Stimulated activated naive CD4-positive, alpha-beta T cell treated with Interleukin-2 at 50 U/mL for 16 hours (primary cell): Measurements from ENCODE around the gene ACKR4.
"Not testable (repeated sequence)": the region's sequence is repeated elsewhere in the genome, so short reads cannot be mapped to it uniquely, and the experiment has no call there.

ENCODE experiments used
- DNase-seq: peaks from one replicate; lab custom pipeline; 2025; lab: John Stamatoyannopoulos, UW

The ACKR4 gene

GRCh38 chr3:132596816-132597433, at the start of gene ACKR4:
ACKR4 (plus strand) TSS chr3:132597270; CDS start chr3:132600398, 3,128 bp downstream.
- DNase-seq = no peak

- DNase-seq = no peak
These were observed 47.9 kb upstream of the ACKR4 start for GRCh38 chr3:132549169-132549568.

DNA sequence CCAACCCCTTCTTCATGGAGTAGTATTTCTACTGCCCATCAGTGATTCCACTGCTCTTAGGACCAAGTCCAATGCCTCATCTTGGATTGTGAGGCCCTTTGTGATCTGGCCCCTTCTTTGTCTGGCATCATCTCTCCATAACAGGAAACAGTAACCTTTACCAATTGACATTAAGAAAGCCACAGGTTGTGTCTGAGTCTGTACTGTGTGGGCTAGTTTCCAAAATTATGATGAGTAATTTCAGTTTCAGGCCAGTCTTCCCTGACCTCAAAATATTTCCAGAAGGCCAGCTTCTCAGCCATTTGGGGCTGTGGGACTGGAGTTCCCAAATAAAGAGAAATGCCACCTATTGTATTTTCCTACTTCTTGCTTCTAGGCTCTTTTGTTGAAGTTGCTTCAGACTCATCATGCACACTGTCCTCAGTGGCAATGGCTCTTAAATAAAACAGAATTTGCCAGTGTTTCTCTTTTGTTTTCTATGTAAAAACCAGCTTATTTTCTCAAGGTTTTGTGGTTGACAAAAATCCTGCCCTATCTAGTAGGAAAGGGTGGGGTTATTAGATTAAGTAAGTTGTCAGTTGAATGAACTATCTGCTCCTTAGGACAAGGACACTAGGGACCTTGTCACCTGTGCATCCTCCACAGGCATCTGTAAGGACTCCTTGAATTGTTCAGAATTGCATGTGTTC, 47.0 kb upstream of the ACKR4 start:
- no peak for DNase-seq

GRCh38 chr3:132550579-132551305, 46.3 kb upstream of the ACKR4 start:
- no peak for DNase-seq

DNA sequence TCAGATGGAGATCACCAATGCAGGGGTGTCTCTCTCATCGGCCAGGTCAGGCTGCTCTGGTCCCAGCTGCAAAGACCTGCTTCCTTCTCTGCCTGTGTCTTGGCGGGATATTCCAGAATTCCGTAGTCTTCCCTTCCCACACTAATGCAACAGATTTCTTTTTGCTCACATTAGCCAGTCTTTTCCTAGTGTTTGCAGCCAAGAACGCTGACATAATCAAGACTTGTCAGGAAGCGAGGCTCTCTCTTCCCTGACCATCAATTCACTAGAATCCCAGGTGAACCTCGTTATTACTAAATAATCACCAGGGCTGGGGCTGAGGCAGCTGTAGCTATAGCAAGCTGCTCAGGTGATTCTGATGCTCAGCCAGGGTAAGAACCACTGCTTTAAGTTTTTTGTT, 43.2 kb upstream of the ACKR4 start:
- no peak for DNase-seq

DNA sequence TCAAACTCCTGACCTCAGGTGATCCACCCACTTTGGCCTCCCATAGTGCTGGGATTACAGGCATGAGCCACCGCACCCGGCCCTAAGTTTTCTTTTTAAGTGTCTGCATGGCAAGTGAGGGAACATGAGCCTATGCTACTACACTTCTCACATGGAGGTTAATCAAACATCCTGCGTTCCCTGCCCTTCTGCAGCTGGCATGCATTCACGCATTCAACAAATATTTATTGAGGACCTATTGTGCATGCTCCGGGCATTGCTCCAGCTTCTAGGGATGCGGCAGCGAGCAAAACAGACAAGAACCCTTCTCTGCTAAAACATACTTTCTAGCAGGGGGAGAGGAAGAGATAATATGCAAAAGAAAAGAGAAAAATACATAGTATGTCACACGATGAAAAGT, 42.6 kb upstream of the ACKR4 start:
- no peak for DNase-seq

GRCh38 chr3:132555306-132556035, 41.6 kb upstream of the ACKR4 start:
- DNase-seq = no peak

GRCh38 chr3:132556036-132556386, 41.1 kb upstream of the ACKR4 start:
- DNase-seq = not testable (repeated sequence)

DNA sequence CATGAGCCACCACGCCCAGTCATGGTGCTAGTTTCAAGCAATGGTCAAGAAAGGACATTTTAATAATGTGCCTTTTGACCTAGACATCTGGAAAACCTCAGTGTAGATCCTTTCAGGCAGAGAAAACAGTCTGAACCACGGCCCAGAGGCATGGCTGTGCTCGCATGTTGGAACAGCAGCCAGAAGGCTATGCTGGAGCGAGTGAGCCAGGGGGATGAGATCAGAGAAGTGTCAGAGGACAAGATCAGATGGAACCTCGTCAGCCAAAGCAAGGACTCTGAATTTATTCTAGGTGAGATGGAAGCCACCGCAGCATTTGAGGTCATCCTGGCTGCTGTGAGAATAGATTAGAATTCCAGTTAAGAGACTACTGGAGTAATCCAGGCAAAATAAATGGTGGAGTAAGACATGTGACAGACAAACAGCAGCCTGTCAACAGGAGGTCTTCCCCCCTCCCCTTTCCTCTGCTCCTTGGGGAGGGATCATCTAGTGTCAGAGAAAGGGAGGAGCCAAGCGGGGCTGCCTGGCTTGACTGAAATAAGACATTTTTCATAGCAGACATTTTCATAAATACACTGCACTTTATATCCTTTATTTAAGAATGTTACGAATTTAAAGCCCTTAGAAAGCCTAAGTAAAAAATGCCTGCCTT, 40.4 kb upstream of the ACKR4 start:
- DNase-seq = no peak

GRCh38 chr3:132561003-132561402, 36.1 kb upstream of the ACKR4 start:
- no peak for DNase-seq

DNA sequence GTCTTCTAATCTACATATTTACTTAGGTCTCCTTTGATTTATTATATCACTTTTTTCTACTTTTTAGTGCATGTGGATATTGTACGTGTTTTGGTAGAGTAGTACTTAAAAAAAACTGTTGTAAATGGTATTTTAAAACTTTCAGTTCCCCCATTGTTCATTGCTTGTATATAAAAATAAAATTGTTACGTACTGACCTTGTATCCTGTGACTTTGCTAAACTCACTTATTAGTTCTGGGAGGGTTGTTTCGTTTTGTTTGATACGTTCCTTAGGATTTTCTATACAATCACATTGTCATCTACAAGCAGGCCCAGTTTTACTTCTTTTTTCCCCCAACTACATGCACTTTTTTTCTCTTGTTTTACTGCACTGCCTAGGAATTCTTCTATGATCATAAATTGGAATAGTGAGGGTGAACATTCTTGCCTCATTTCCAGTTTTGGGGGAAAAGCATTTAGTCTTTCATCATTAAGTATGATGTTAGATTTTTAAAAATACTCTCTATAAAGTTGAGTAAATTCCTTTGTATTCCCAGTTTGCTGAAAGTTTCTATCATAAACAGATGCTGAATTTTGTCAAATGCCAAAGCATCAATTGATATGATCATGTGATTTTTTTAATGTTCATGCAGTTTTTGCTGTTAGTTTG, 33.5 kb upstream of the ACKR4 start:
- DNase-seq = no peak

GRCh38 chr3:132564070-132564465, 33.0 kb upstream of the ACKR4 start:
- DNase-seq = no peak

- DNase-seq = no peak
These were observed 28.6 kb upstream of the ACKR4 start for GRCh38 chr3:132568422-132568821.

DNA sequence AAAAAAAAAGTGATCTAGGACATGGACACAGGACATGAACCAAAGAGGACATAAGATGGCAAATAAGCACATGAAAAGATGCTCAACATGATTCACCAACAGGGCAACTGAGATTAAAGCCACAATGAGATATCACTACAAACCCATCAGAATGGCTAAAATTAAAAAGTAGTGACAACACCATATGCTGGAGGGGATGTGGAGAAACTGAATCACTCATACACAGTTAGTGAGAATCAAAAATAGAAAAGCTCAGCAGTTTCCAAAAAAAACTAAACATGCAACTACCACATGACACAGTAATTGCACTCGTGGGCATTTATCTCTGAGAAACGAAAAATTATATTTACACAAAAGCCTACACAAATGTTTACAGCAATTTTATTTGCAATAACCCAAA, 27.9 kb upstream of the ACKR4 start:
- DNase-seq = no peak

DNA sequence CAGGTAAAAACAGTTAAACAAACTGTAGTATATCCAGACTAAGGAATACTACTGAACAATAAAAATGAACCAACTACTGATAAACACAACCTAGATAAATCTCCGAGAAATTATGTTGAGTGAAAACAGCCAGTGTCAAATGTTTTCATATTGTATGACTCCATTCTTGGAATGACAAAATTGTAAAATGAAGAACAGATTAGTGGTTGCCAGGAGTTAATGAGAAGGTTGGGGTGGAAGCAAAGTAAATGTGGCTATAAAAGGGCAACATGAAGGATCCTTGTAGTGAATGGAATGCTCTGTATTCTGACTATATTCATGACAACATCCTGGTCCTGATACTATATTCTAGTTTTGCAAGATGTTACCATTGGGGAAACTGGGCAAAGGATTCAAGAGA, 27.5 kb upstream of the ACKR4 start:
- no peak for DNase-seq

- DNase-seq = no peak
These were observed 27.1 kb upstream of the ACKR4 start for GRCh38 chr3:132570016-132570415.

DNA sequence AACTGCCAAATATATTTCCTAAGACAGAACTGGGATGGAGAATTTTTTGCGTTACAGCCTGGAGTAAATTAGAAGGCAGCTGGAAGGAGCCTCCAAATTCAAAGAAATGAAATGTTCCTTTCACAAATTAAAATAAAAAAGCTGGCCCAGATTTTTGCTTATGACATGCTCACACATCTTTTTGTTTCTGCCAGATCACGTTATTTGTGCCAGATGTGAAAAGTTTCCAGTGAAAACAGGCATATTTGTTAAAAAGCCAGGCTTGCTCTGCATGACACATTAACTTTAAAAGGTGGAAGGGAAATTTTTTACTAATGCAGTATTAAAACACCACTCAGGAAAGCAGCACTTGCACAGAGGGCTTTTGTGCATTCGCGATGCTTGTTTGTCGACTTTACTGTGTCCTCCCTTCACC, 23.3 kb upstream of the ACKR4 start:
- DNase-seq = no peak

DNA sequence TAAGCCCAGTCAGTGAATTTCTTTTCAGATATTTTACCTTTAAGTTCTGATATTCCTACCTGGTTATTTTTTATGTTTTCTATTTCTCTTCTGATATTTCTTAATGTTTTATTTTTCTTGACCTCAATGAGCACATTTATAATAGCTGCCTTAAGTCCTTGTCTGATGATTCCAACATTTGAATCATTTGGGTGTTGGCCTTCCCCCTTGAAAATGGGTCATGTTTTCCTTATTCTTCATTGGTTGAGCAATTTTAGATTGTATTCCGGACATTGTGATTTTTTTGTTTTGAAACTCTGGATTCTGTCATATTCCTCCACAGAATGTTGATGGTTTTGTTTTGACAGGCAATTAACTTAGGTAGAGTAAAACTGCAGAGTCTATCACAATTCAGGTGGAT, 9.7 kb upstream of the ACKR4 start:
- DNase-seq = no peak

GRCh38 chr3:132592216-132592615, 4.9 kb upstream of the ACKR4 start:
- no peak for DNase-seq

- DNase-seq = no peak
These were observed 3.7 kb upstream of the ACKR4 start for GRCh38 chr3:132593241-132593946.

DNA sequence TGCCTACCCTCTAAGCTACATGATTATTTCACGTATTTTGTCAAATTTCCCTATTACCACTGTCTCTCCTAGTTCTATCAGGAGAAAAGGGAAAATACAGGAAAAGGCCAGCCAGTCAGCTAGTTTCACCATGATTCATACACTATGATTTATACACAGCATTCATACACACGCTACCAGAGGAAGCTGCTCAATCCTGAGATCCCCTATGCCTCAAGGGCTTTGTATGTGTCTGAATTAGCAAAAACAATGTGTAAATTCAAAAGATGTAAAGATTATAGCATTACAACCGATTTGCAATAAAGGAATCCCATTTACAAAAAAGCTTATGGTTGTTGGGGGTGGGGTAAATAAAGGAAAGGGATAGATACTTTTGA, 3.1 kb upstream of the ACKR4 start:
- DNase-seq = no peak
